Measurements from ENCODE around the gene NT5C1B.

Gene NT5C1B

DNA sequence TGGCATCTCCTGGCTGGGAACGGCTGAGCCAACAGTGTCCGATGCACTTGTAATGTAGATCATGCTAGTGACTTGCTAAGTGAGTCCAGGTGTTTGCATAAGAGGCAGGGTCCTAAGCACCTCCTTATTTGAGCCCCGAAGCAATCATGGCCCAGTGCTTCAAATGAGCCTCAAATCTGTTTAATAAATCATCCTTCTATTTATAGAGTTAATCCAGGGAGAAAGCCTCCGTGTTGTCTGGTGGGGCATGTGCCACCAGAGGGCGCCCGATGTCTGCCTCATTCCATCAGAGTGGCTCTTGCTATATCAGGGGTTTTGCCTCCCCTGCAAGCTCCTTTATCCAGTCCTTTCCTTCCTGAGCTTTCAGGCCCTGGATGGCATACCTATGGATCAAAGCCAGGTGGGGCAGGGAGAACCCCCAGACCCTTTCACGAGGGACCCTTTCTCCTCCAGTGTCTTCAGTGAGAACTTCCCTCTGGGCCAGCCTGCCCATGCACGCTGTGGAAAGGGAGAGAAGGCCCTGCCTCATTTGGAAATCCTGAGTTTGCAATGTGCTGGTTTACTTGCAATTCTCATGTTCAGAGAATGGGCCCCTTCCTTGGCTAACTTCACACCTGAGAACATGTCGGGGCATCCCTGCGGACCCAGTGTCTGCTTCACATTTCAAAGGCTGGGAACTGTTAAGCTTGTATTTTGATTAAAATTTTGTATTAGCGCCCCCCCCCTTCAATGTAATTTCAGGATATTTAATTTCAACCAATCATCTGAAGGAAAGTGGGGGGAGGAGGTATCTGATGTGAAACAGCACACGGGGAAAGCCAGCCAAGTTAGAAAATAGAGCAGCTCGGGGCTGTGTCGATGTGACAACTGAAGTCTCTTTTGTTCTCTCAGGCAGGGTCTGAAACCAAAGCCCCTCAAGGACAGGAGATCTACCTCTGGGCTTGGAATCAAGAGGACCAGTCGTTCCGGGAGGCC, 68.6 kb downstream of the NT5C1B start:
- DNase-seq (ENCODE audit: low read depth), result no peak
- TF ChIP-seq, protein P1, sequence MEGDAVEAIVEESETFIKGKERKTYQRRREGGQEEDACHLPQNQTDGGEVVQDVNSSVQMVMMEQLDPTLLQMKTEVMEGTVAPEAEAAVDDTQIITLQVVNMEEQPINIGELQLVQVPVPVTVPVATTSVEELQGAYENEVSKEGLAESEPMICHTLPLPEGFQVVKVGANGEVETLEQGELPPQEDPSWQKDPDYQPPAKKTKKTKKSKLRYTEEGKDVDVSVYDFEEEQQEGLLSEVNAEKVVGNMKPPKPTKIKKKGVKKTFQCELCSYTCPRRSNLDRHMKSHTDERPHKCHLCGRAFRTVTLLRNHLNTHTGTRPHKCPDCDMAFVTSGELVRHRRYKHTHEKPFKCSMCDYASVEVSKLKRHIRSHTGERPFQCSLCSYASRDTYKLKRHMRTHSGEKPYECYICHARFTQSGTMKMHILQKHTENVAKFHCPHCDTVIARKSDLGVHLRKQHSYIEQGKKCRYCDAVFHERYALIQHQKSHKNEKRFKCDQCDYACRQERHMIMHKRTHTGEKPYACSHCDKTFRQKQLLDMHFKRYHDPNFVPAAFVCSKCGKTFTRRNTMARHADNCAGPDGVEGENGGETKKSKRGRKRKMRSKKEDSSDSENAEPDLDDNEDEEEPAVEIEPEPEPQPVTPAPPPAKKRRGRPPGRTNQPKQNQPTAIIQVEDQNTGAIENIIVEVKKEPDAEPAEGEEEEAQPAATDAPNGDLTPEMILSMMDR (IDR thresholded peaks at IDR 0.05; ENCODE audit: low read depth, low read length, missing control alignments), result peak; percentile 89
- no peak overlapping the region for H3K4me3 ChIP-seq (ENCODE audit: low read depth, low read length)

DNA sequence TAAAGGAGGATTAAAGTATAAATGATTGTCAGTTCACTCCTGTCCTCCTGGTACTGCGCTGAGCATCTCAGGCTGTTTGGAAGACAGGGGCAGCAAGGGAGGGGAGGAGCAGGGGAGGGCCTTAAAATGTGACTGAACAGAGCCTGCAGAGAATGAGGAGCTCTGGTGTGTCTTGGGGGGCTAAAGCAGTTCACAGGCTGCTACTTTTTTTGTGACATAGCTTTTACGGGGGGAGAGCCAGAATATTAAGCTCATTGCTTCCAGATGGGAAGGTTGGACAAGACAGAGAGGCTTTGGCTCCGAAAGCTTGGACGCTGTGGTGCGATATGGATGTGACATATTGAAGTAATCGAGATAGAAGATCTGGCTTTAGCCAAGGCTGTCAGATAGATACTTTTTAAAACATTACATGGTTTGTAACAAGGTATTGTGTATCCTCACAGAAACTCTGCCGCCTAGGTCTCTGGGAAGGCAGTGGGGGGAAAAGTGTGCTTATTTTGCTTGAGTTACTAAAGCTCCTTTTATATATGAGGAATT, 69.4 kb downstream of the NT5C1B start:
- DNase-seq (ENCODE audit: low read depth), result no peak
- TF ChIP-seq, protein P1 (IDR thresholded peaks at IDR 0.05; ENCODE audit: low read depth, low read length, missing control alignments), result no peak
- no peak overlapping the region for H3K4me3 ChIP-seq (ENCODE audit: low read depth, low read length)

GRCh38 chr2:18518116-18519111, 71.0 kb downstream of the NT5C1B start:
- H3K4me3 ChIP-seq (ENCODE audit: low read depth, low read length), result no peak overlapping the region
- TF ChIP-seq, protein P1 (IDR thresholded peaks at IDR 0.05; ENCODE audit: low read depth, low read length, missing control alignments), result no peak
- DNase-seq (ENCODE audit: low read depth), result no peak

- no peak overlapping the region for H3K4me3 ChIP-seq (ENCODE audit: low read depth, low read length)
- TF ChIP-seq, protein P1 (IDR thresholded peaks at IDR 0.05; ENCODE audit: low read depth, low read length, missing control alignments), result no peak
- DNase-seq (ENCODE audit: low read depth), result no peak
Measured at GRCh38 chr2:18517386-18517785, 72.0 kb downstream of the NT5C1B start.

DNA sequence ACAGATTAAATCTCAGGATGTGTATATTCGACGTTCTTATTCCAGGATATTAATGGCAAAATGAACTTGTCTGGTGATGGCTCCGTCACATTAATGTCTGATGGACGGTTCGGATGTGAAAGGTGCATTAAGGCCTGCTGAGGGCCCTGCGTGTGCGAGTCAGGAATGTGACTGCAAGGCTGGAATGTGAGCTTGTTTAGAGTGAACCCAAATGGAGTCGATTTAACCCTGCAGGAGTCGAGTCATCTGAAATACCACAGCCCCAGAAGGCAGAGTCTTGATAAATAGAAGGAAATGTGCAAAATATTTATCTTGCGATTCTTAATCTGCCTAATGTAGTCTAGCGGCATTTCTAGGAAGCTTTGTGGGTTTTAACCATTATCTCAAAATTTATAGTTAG, 73.3 kb downstream of the NT5C1B start:
- no peak overlapping the region for H3K4me3 ChIP-seq (ENCODE audit: low read depth, low read length)
- DNase-seq (ENCODE audit: low read depth), result no peak
- TF ChIP-seq, protein P1 (IDR thresholded peaks at IDR 0.05; ENCODE audit: low read depth, low read length, missing control alignments), result no peak

DNA sequence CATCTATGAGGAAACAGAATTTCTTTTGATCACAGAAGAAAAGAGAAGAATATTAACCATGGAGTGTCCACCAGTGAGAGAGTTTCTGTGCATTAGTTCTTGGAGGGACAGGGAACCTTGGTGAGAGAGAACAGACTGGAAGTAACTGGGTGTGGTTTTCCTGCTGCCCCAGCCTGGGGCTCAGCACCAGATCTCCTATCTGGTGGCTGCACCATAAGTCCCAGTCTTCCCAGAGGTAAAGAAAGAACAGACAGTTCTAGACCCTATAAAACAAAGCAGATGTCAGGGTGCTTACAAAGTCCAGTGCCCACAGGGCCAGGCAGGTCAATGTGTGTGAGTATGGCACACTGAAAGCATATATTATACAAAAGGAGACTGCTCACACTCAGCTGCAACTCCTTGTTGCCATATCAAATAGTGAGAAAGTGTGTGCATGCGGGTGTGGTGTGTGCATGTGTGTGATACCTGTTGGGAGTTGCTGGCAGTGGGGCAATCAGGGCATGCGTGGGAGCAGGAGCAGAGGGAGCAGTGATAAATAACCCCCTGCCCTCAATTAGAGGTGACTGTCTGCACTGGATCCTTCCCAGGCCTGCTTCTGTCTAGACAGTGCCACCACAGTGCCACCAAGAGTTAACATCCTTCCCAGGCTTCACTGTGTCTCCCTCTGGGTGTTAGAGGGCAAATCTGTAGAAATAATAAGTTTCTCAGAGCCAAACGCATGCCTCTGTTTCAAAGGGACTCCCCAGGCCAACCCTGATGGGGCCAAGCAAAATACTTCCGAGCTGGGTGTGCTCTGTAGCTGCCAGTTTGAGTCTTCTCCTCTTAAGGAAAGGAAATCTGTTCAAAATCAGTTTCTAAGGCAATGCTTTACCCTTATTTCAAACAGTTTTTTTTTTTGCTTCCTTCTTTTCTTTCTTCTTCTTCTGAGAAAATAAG, 74.6 kb downstream of the NT5C1B start:
- no peak for DNase-seq (ENCODE audit: low read depth)
- H3K4me3 ChIP-seq (ENCODE audit: low read depth, low read length), result no peak overlapping the region
- TF ChIP-seq, protein P1 (IDR thresholded peaks at IDR 0.05; ENCODE audit: low read depth, low read length, missing control alignments), result no peak
